ENCODE results near the gene TPRG1. TPM values are rescaled to one million over a fixed set of nuclear protein-coding genes. Genes with fewer than 3 reads are reported as not detected.

The TPRG1 gene
- total RNA-seq, 4 donors from 2014 or later: 1.3 to 3.0 (median 2.5) TPM

GRCh38 chr3:189270248-189270832 lies 98.6 kb downstream of the TPRG1 start:
- H3K27me3 ChIP-seq: no peaks in the 10 kb centered on the region
- H3K9me3 ChIP-seq: no peaks in the 10 kb centered on the region
- no peak overlapping the region for H3K4me3 ChIP-seq
- H3K36me3 ChIP-seq: no peaks in the 10 kb centered on the region
- H3K27ac ChIP-seq: no peak overlapping the region
- no peak for ATAC-seq
- peaks cover 0 to 8% (median 0%) of the 10 kb centered on the region in 3 donors for H3K4me1 ChIP-seq
- WGBS, 2 donors (ENCODE audit: low coverage in 1 of 2): 68 to 85% methylated on average over 4 to 5 of the region's 5 CpGs
- TF ChIP-seq POLR2A (IDR thresholded peaks at IDR 0.05) (no peak), POLR2AphosphoS5 (IDR thresholded peaks at IDR 0.05) (no peak), CTCF (IDR thresholded peaks at IDR 0.05) (peak in 3 of 4 experiments; percentile 27 to 48 (median 34))

GRCh38 chr3:189272500-189273119 lies 100.8 kb downstream of the TPRG1 start:
- Histone ChIP-seq H3K36me3 (no peaks in the 10 kb centered on the region), H3K9me3 (no peaks in the 10 kb centered on the region), H3K27me3 (no peaks in the 10 kb centered on the region), H3K4me3 (no peak overlapping the region), H3K27ac (no peak overlapping the region), H3K4me1 (peaks cover 0 to 8% (median 0%) of the 10 kb centered on the region in 3 donors)
- WGBS, 2 donors (ENCODE audit: low coverage in 1 of 2): 78 to 82% methylated on average over 3 to 4 of the region's 4 CpGs
- no peak for TF ChIP-seq EP300 (IDR thresholded peaks at IDR 0.05)
- TF ChIP-seq POLR2AphosphoS5 (IDR thresholded peaks at IDR 0.05): no peak
- no peak for TF ChIP-seq POLR2A (IDR thresholded peaks at IDR 0.05)
- TF ChIP-seq CTCF (IDR thresholded peaks at IDR 0.05): no peak
- ATAC-seq: no peak

- Histone ChIP-seq H3K4me3 (no peak overlapping the region), H3K36me3 (no peaks in the 10 kb centered on the region), H3K4me1 (peaks cover 0 to 8% (median 0%) of the 10 kb centered on the region in 3 donors), H3K27me3 (no peaks in the 10 kb centered on the region), H3K9me3 (no peaks in the 10 kb centered on the region), H3K27ac (no peak overlapping the region)
- WGBS, 2 donors (ENCODE audit: low coverage in 1 of 2): 83 to 92% methylated on average over 1 of the region's 1 CpG
- TF ChIP-seq POLR2A (IDR thresholded peaks at IDR 0.05) (no peak), POLR2AphosphoS5 (IDR thresholded peaks at IDR 0.05) (no peak), EP300 (IDR thresholded peaks at IDR 0.05) (no peak), CTCF (IDR thresholded peaks at IDR 0.05) (no peak)
- ATAC-seq: no peak
These were observed 102.0 kb downstream of the TPRG1 start for GRCh38 chr3:189273736-189274135.

GRCh38 chr3:189275182-189275581 lies 103.4 kb downstream of the TPRG1 start:
- no peaks in the 10 kb centered on the region for H3K9me3 ChIP-seq
- TF ChIP-seq EP300 (IDR thresholded peaks at IDR 0.05) (no peak), POLR2A (IDR thresholded peaks at IDR 0.05) (no peak), POLR2AphosphoS5 (IDR thresholded peaks at IDR 0.05) (no peak)
- H3K4me3 ChIP-seq: no peak overlapping the region
- H3K4me1 ChIP-seq: no peaks in the 10 kb centered on the region
- no peak overlapping the region for H3K27ac ChIP-seq
- H3K36me3 ChIP-seq: no peaks in the 10 kb centered on the region
- 100% methylated on average over 2 of the region's 2 CpGs; no CpG with 5 or more reads in 1 of the 2 donors for WGBS, 2 donors (ENCODE audit: low coverage in 1 of 2)
- H3K27me3 ChIP-seq: no peaks in the 10 kb centered on the region
- ATAC-seq: no peak

- Histone ChIP-seq H3K27me3 (no peaks in the 10 kb centered on the region), H3K4me1 (no peaks in the 10 kb centered on the region), H3K9me3 (no peaks in the 10 kb centered on the region), H3K36me3 (no peaks in the 10 kb centered on the region), H3K4me3 (no peak overlapping the region), H3K27ac (no peak overlapping the region)
- no peak for ATAC-seq
- 82 to 100% methylated on average over 2 of the region's 2 CpGs for WGBS, 2 donors (ENCODE audit: low coverage in 1 of 2)
- no peak for TF ChIP-seq EP300 (IDR thresholded peaks at IDR 0.05)
- TF ChIP-seq POLR2AphosphoS5 (IDR thresholded peaks at IDR 0.05): no peak
- no peak for TF ChIP-seq POLR2A (IDR thresholded peaks at IDR 0.05)
- TF ChIP-seq CTCF (IDR thresholded peaks at IDR 0.05): no peak
These were observed 104.1 kb downstream of the TPRG1 start for GRCh38 chr3:189275852-189276251.

All from gastroesophageal sphincter (tissue), 4 donors.